ENCODE data around the gene ZNF566.

Gene ZNF566

DNA sequence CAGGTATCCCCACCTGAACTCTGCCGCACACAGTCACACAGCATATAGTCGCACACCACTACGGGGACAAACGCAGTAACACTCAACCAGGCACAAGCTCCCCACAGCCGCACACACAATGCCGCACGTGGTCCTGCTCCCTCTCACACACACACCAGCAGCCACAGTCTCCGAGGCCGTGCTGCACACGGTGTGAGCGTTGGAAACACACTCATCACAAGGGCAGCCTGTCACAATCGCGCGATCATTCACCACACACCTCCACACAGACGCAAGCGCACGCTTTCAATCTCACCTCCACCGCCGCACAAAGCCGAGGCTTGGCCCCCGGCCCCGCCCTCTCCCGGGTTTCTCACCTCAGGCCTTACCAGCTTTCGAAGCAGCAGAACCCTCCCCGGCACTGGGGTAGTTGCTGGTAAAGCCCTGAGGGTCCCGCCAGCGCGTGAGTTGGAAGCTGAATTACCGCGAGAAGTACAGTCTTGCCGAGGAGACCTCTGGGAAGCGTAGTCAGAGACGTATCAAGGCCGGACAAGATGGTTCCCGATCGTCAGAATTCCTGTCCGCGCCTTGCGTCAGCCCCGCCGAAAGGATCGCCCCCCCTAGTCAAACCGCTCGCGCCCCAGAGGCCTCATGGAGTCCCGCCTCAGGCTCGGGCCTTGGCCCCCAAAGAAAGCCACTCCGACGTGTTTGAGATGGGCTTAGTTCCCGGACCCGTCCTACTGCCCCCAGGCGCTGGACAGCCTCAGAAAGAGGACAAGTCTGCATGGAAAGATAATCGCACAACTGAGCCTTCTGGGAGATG is at the start of gene ZNF566 (continued):
- TF ChIP-seq, protein P1, sequence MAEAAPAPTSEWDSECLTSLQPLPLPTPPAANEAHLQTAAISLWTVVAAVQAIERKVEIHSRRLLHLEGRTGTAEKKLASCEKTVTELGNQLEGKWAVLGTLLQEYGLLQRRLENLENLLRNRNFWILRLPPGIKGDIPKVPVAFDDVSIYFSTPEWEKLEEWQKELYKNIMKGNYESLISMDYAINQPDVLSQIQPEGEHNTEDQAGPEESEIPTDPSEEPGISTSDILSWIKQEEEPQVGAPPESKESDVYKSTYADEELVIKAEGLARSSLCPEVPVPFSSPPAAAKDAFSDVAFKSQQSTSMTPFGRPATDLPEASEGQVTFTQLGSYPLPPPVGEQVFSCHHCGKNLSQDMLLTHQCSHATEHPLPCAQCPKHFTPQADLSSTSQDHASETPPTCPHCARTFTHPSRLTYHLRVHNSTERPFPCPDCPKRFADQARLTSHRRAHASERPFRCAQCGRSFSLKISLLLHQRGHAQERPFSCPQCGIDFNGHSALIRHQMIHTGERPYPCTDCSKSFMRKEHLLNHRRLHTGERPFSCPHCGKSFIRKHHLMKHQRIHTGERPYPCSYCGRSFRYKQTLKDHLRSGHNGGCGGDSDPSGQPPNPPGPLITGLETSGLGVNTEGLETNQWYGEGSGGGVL (tag by site-specific recombination; IDR thresholded peaks at IDR 0.05) = peak; percentile 100
- TF ChIP-seq, protein P2, sequence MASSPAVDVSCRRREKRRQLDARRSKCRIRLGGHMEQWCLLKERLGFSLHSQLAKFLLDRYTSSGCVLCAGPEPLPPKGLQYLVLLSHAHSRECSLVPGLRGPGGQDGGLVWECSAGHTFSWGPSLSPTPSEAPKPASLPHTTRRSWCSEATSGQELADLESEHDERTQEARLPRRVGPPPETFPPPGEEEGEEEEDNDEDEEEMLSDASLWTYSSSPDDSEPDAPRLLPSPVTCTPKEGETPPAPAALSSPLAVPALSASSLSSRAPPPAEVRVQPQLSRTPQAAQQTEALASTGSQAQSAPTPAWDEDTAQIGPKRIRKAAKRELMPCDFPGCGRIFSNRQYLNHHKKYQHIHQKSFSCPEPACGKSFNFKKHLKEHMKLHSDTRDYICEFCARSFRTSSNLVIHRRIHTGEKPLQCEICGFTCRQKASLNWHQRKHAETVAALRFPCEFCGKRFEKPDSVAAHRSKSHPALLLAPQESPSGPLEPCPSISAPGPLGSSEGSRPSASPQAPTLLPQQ (tag by site-specific recombination; IDR thresholded peaks at IDR 0.05) = peak; percentile 96
- peak; percentile 93 for TF ChIP-seq RBAK (tag by site-specific recombination; IDR thresholded peaks at IDR 0.05)
- TF ChIP-seq, protein P3, sequence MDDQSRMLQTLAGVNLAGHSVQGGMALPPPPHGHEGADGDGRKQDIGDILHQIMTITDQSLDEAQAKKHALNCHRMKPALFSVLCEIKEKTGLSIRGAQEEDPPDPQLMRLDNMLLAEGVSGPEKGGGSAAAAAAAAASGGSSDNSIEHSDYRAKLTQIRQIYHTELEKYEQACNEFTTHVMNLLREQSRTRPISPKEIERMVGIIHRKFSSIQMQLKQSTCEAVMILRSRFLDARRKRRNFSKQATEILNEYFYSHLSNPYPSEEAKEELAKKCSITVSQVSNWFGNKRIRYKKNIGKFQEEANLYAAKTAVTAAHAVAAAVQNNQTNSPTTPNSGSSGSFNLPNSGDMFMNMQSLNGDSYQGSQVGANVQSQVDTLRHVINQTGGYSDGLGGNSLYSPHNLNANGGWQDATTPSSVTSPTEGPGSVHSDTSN (CRISPR knock-in tag; IDR thresholded peaks at IDR 0.05) = 0 out of 2 replicates have a peak, but pooled peaks have one; percentile 59
- TF ChIP-seq, protein P4, sequence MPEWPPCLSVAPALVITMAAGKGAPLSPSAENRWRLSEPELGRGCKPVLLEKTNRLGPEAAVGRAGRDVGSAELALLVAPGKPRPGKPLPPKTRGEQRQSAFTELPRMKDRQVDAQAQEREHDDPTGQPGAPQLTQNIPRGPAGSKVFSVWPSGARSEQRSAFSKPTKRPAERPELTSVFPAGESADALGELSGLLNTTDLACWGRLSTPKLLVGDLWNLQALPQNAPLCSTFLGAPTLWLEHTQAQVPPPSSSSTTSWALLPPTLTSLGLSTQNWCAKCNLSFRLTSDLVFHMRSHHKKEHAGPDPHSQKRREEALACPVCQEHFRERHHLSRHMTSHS (tag by site-specific recombination; IDR thresholded peaks at IDR 0.05) = peak; percentile 71; the same call in 1 of the 2 replicates
- peak; percentile 81 for TF ChIP-seq ZNF146 (tag by site-specific recombination; IDR thresholded peaks at IDR 0.05)
- peak; percentile 96 for TF ChIP-seq ZXDB (tag by site-specific recombination; IDR thresholded peaks at IDR 0.05)
- peak; percentile 99 for TF ChIP-seq KLF16 (tag by site-specific recombination; IDR thresholded peaks at IDR 0.05)
- TF ChIP-seq, protein P5, sequence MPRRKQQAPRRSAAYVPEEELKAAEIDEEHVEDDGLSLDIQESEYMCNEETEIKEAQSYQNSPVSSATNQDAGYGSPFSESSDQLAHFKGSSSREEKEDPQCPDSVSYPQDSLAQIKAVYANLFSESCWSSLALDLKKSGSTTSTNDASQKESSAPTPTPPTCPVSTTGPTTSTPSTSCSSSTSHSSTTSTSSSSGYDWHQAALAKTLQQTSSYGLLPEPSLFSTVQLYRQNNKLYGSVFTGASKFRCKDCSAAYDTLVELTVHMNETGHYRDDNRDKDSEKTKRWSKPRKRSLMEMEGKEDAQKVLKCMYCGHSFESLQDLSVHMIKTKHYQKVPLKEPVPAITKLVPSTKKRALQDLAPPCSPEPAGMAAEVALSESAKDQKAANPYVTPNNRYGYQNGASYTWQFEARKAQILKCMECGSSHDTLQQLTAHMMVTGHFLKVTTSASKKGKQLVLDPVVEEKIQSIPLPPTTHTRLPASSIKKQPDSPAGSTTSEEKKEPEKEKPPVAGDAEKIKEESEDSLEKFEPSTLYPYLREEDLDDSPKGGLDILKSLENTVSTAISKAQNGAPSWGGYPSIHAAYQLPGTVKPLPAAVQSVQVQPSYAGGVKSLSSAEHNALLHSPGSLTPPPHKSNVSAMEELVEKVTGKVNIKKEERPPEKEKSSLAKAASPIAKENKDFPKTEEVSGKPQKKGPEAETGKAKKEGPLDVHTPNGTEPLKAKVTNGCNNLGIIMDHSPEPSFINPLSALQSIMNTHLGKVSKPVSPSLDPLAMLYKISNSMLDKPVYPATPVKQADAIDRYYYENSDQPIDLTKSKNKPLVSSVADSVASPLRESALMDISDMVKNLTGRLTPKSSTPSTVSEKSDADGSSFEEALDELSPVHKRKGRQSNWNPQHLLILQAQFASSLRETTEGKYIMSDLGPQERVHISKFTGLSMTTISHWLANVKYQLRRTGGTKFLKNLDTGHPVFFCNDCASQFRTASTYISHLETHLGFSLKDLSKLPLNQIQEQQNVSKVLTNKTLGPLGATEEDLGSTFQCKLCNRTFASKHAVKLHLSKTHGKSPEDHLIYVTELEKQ (tag by site-specific recombination; IDR thresholded peaks at IDR 0.05; ENCODE audit: borderline replicate concordance) = peak; percentile 59
- TF ChIP-seq REPIN1 (tag by site-specific recombination; IDR thresholded peaks at IDR 0.05; ENCODE audit: low read depth) = peak; percentile 100
- TF ChIP-seq ZNF654 (tag by site-specific recombination; IDR thresholded peaks at IDR 0.05; ENCODE audit: low read depth) = no peak
- TF ChIP-seq ZNF664 (tag by site-specific recombination; IDR thresholded peaks at IDR 0.05) = no peak
- TF ChIP-seq ZNF16 (tag by site-specific recombination; IDR thresholded peaks at IDR 0.05; ENCODE audit: low read depth) = peak; percentile 55; the same call in 1 of the 2 replicates
- peak; percentile 67 for TF ChIP-seq EGR2 (tag by site-specific recombination; IDR thresholded peaks at IDR 0.05; ENCODE audit: low read depth)
- TF ChIP-seq ZNF473 (tag by site-specific recombination; IDR thresholded peaks at IDR 0.05) = no peak
- TF ChIP-seq ZNF2 (tag by site-specific recombination; IDR thresholded peaks at IDR 0.05) = peak; percentile 100
- no peak; the same call in 1 of the 2 replicates for TF ChIP-seq ZFP41 (tag by site-specific recombination; IDR thresholded peaks at IDR 0.05; ENCODE audit: borderline replicate concordance)
- TF ChIP-seq ZNF777 (tag by site-specific recombination; IDR thresholded peaks at IDR 0.05; ENCODE audit: borderline replicate concordance) = peak; percentile 92; the same call in 1 of the 2 replicates
- no peak; the same call in 1 of the 2 replicates for TF ChIP-seq ZNF626 (tag by site-specific recombination; IDR thresholded peaks at IDR 0.05)
- no peak for TF ChIP-seq ZNF114 (tag by site-specific recombination; IDR thresholded peaks at IDR 0.05)
- TF ChIP-seq ZNF24 (tag by site-specific recombination; IDR thresholded peaks at IDR 0.05) = peak; percentile 83; the same call in 1 of the 2 replicates
- no peak for TF ChIP-seq ZNF311 (tag by site-specific recombination; IDR thresholded peaks at IDR 0.05; ENCODE audit: borderline replicate concordance)
- TF ChIP-seq GFI1B (tag by site-specific recombination; IDR thresholded peaks at IDR 0.05) = peak; percentile 61; the same call in 1 of the 2 replicates
- TF ChIP-seq, protein P6, sequence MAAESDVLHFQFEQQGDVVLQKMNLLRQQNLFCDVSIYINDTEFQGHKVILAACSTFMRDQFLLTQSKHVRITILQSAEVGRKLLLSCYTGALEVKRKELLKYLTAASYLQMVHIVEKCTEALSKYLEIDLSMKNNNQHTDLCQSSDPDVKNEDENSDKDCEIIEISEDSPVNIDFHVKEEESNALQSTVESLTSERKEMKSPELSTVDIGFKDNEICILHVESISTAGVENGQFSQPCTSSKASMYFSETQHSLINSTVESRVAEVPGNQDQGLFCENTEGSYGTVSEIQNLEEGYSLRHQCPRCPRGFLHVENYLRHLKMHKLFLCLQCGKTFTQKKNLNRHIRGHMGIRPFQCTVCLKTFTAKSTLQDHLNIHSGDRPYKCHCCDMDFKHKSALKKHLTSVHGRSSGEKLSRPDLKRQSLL (tag by site-specific recombination; IDR thresholded peaks at IDR 0.05) = peak; percentile 5; the same call in 1 of the 2 replicates
- peak; percentile 99 for TF ChIP-seq ZNF76 (tag by site-specific recombination; IDR thresholded peaks at IDR 0.05; ENCODE audit: borderline replicate concordance, low read depth)
- TF ChIP-seq ZNF660 (tag by site-specific recombination; IDR thresholded peaks at IDR 0.05) = peak; percentile 96
- peak; percentile 92 for TF ChIP-seq ZNF610 (tag by site-specific recombination; IDR thresholded peaks at IDR 0.05; ENCODE audit: borderline replicate concordance)
- TF ChIP-seq HOXD13 (CRISPR knock-in tag; IDR thresholded peaks at IDR 0.05; ENCODE audit: borderline replicate concordance) = no peak
